Measurements from ENCODE around the gene AQP2. TPM values are rescaled to one million over a fixed set of nuclear protein-coding genes. Genes with fewer than 3 reads are reported as not detected.

AQP2 gene
- total and polyA plus RNA-seq, 4 donors, result not detected

DNA sequence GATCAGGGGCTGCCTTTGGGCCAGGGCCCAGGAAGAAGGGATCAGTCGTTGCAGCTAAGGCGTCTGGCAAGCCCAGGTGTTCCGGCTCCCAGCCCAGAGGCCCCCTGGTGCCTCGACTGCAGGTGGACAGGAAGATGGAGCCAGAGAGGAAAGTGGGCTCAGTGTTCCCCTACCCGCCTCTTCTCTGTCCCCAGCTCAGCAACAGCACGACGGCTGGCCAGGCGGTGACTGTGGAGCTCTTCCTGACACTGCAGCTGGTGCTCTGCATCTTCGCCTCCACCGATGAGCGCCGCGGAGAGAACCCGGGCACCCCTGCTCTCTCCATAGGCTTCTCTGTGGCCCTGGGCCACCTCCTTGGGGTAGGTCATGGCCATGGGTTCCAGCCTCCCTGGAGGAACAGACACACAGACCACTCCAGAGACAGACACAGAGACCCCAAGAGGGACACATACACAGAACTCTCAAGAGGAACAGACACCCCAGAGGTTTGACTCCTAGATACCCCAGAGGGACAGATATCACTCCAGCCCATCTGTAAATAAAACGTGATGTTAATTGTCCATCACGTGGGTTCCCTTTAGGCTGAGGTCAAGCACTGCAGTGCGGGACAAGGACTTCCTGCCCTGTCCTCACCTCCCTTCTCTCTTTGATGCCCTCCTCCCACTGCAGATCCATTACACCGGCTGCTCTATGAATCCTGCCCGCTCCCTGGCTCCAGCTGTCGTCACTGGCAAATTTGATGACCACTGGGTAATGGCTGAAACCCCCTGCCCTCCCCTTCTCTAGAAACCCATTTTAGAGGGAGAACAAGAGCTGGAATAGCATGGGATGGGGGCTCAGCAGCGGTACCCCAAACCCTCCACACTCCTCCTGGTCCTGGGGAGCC lies 3.7 kb downstream of the AQP2 start:
- TF ChIP-seq JUND (IDR thresholded peaks at IDR 0.05) (no peak), FOXA2 (IDR thresholded peaks at IDR 0.05) (no peak), SP1 (IDR thresholded peaks at IDR 0.05) (no peak), HNF4A (conservative IDR thresholded peaks at IDR 0.05) (no peak), HNF4G (IDR thresholded peaks at IDR 0.05) (no peak), FOXA1 (IDR thresholded peaks at IDR 0.05) (no peak), TAF1 (conservative IDR thresholded peaks at IDR 0.05) (no peak), GABPA (IDR thresholded peaks at IDR 0.05 in 1 of 2, conservative IDR thresholded peaks at IDR 0.05 in 1 of 2) (no peak), RAD21 (IDR thresholded peaks at IDR 0.05) (no peak), EGR1 (IDR thresholded peaks at IDR 0.05; ENCODE audit: low read depth in 2 of 2) (no peak), NR2F2 (IDR thresholded peaks at IDR 0.05) (no peak)
- TF ChIP-seq, protein P1, sequence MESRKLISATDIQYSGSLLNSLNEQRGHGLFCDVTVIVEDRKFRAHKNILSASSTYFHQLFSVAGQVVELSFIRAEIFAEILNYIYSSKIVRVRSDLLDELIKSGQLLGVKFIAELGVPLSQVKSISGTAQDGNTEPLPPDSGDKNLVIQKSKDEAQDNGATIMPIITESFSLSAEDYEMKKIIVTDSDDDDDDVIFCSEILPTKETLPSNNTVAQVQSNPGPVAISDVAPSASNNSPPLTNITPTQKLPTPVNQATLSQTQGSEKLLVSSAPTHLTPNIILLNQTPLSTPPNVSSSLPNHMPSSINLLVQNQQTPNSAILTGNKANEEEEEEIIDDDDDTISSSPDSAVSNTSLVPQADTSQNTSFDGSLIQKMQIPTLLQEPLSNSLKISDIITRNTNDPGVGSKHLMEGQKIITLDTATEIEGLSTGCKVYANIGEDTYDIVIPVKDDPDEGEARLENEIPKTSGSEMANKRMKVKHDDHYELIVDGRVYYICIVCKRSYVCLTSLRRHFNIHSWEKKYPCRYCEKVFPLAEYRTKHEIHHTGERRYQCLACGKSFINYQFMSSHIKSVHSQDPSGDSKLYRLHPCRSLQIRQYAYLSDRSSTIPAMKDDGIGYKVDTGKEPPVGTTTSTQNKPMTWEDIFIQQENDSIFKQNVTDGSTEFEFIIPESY (IDR thresholded peaks at IDR 0.05), result no peak
- TF ChIP-seq, protein P2, sequence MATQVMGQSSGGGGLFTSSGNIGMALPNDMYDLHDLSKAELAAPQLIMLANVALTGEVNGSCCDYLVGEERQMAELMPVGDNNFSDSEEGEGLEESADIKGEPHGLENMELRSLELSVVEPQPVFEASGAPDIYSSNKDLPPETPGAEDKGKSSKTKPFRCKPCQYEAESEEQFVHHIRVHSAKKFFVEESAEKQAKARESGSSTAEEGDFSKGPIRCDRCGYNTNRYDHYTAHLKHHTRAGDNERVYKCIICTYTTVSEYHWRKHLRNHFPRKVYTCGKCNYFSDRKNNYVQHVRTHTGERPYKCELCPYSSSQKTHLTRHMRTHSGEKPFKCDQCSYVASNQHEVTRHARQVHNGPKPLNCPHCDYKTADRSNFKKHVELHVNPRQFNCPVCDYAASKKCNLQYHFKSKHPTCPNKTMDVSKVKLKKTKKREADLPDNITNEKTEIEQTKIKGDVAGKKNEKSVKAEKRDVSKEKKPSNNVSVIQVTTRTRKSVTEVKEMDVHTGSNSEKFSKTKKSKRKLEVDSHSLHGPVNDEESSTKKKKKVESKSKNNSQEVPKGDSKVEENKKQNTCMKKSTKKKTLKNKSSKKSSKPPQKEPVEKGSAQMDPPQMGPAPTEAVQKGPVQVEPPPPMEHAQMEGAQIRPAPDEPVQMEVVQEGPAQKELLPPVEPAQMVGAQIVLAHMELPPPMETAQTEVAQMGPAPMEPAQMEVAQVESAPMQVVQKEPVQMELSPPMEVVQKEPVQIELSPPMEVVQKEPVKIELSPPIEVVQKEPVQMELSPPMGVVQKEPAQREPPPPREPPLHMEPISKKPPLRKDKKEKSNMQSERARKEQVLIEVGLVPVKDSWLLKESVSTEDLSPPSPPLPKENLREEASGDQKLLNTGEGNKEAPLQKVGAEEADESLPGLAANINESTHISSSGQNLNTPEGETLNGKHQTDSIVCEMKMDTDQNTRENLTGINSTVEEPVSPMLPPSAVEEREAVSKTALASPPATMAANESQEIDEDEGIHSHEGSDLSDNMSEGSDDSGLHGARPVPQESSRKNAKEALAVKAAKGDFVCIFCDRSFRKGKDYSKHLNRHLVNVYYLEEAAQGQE (IDR thresholded peaks at IDR 0.05), result no peak
- TF ChIP-seq, protein P3, sequence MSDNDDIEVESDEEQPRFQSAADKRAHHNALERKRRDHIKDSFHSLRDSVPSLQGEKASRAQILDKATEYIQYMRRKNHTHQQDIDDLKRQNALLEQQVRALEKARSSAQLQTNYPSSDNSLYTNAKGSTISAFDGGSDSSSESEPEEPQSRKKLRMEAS (IDR thresholded peaks at IDR 0.05), result no peak
- TF ChIP-seq, protein P4, sequence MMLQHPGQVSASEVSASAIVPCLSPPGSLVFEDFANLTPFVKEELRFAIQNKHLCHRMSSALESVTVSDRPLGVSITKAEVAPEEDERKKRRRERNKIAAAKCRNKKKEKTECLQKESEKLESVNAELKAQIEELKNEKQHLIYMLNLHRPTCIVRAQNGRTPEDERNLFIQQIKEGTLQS (IDR thresholded peaks at IDR 0.05), result no peak
- TF ChIP-seq, protein P5, sequence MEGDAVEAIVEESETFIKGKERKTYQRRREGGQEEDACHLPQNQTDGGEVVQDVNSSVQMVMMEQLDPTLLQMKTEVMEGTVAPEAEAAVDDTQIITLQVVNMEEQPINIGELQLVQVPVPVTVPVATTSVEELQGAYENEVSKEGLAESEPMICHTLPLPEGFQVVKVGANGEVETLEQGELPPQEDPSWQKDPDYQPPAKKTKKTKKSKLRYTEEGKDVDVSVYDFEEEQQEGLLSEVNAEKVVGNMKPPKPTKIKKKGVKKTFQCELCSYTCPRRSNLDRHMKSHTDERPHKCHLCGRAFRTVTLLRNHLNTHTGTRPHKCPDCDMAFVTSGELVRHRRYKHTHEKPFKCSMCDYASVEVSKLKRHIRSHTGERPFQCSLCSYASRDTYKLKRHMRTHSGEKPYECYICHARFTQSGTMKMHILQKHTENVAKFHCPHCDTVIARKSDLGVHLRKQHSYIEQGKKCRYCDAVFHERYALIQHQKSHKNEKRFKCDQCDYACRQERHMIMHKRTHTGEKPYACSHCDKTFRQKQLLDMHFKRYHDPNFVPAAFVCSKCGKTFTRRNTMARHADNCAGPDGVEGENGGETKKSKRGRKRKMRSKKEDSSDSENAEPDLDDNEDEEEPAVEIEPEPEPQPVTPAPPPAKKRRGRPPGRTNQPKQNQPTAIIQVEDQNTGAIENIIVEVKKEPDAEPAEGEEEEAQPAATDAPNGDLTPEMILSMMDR (IDR thresholded peaks at IDR 0.05; ENCODE audit: low read depth, low read length, missing input control), result no peak
- no peak overlapping the region for H3K27ac ChIP-seq (ENCODE audit: low read depth in 1 of 2, low read length in 2 of 2)
- no peaks in the 10 kb centered on the region for H3K36me3 ChIP-seq (ENCODE audit: control insufficient read depth in 4 of 4, insufficient read depth in 3 of 4, low read depth in 1 of 4, low read length in 3 of 4)
- H3K9ac ChIP-seq (ENCODE audit: low read depth in 1 of 2, low read length in 2 of 2), result no peak overlapping the region
- no peaks in the 10 kb centered on the region for H3K9me3 ChIP-seq (ENCODE audit: control insufficient read depth in 4 of 4, low read length in 3 of 4)
- 85% methylated on average over 21 of the region's 21 CpGs for WGBS
- DNase-seq (ENCODE audit: low spot score), result no peak
- no peak overlapping the region for H3K4me3 ChIP-seq (ENCODE audit: low read depth in 1 of 3, low read length in 3 of 3)
- H3K27me3 ChIP-seq (ENCODE audit: control insufficient read depth in 4 of 4, insufficient read depth in 4 of 4, low read length in 3 of 4), result peaks cover 0 to 2% (median 0%) of the 10 kb centered on the region in 4 donors
- H3K4me1 ChIP-seq (ENCODE audit: control insufficient read depth in 4 of 4, insufficient read depth in 4 of 4, low read length in 3 of 4), result peaks cover 0 to 6% (median 4%) of the 10 kb centered on the region in 4 donors

All from liver (tissue), 9 donors.